Endothelial cell of umbilical vein (primary cell): Measurements from ENCODE around the gene LRP5.

Experiments
- CTCF ChIP-seq, 2 donors: IDR thresholded peaks; 1 replicate in 1 of 2; 2 replicates in 1 of 2; pipeline ENCODE4 v1.5.1; 2011; ENCODE audit warnings: low read length in 2 of 2, mild to moderate bottlenecking in 2 of 2, moderate library complexity in 2 of 2, control low read depth in 1 of 2, inconsistent platforms in 1 of 2, low read depth in 1 of 2; ENCODE audit not compliant: insufficient read depth in 1 of 2; ENCODE audit errors: extremely low read depth in 1 of 2
- EZH2 ChIP-seq: IDR thresholded peaks from 2 replicates; pipeline ENCODE4 v1.6.1; 2012; ENCODE audit warnings: borderline replicate concordance, low read depth, mild to moderate bottlenecking, moderate library complexity, low read length, inconsistent platforms; ENCODE audit not compliant: severe bottlenecking
- FOS ChIP-seq: IDR thresholded peaks from 2 replicates; pipeline ENCODE4 v1.6.1; 2011; ENCODE audit warnings: mild to moderate bottlenecking, low read length, moderate library complexity, borderline replicate concordance; ENCODE audit not compliant: insufficient read depth
- GATA2 ChIP-seq: IDR thresholded peaks from 2 replicates; pipeline ENCODE4 v1.7.0; 2011; ENCODE audit warnings: low read depth, mild to moderate bottlenecking, moderate library complexity, mixed read lengths, low read length; ENCODE audit not compliant: insufficient read length, insufficient read depth
- JUN ChIP-seq: IDR thresholded peaks from 2 replicates; pipeline ENCODE4 v1.6.1; 2011; ENCODE audit warnings: borderline replicate concordance, low read depth; ENCODE audit not compliant: insufficient read length, insufficient read depth
- MAX ChIP-seq: IDR thresholded peaks from 2 replicates; pipeline ENCODE4 v1.6.1; 2011; ENCODE audit not compliant: insufficient read depth, insufficient read length
- MYC ChIP-seq: IDR thresholded peaks from one replicate; pipeline ENCODE4 v1.6.1; 2011; ENCODE audit warnings: mild to moderate bottlenecking, low read depth, low read length
- POLR2A ChIP-seq: IDR thresholded peaks from 2 replicates; pipeline ENCODE4 v1.6.1; 2012; ENCODE audit warnings: low read depth, mild to moderate bottlenecking, control low read depth, low read length
- POLR2AphosphoS5 ChIP-seq: IDR thresholded peaks from 2 replicates; pipeline ENCODE4 v1.6.1; 2012; ENCODE audit warnings: low read depth, mild to moderate bottlenecking, control low read depth, low read length, moderate library complexity; ENCODE audit not compliant: insufficient read depth

GRCh38 chr11:68424981-68425865 is 112.8 kb downstream of the LRP5 start:
- TF ChIP-seq CTCF (IDR thresholded peaks at IDR 0.05; ENCODE audit: extremely low read depth in 1 of 2, insufficient read depth in 1 of 2, low read depth in 1 of 2, low read length in 2 of 2) = no peak
- TF ChIP-seq POLR2AphosphoS5 = no peak
- no peak for TF ChIP-seq EZH2
- no peak for TF ChIP-seq POLR2A
- no peak for TF ChIP-seq GATA2
- TF ChIP-seq MAX = no peak
- TF ChIP-seq JUN = no peak
- no peak for TF ChIP-seq FOS
- no peak for TF ChIP-seq MYC
